ENCODE data around the gene LCOR.
"Not testable (repeated sequence)": the region's sequence is repeated elsewhere in the genome, so short reads cannot be mapped to it uniquely, and the experiment has no call there.

LCOR gene

GRCh38 chr10:96835899-96836298 is 3.8 kb downstream of the LCOR start:
- DNase-seq = no peak
- intact Hi-C loops (cut with DNase I) = no loop called here

- no peak for DNase-seq
- intact Hi-C loops (cut with DNase I) = no loop called here
These were observed 6.4 kb downstream of the LCOR start for GRCh38 chr10:96838529-96838928.

- intact Hi-C loops (cut with DNase I) = no loop called here
- DNase-seq = no peak
These were observed 8.9 kb downstream of the LCOR start for GRCh38 chr10:96840841-96841518.

GRCh38 chr10:96842896-96843723 is 11.0 kb downstream of the LCOR start:
- DNase-seq = no peak
- intact Hi-C loops (cut with DNase I) = no loop called here

DNA sequence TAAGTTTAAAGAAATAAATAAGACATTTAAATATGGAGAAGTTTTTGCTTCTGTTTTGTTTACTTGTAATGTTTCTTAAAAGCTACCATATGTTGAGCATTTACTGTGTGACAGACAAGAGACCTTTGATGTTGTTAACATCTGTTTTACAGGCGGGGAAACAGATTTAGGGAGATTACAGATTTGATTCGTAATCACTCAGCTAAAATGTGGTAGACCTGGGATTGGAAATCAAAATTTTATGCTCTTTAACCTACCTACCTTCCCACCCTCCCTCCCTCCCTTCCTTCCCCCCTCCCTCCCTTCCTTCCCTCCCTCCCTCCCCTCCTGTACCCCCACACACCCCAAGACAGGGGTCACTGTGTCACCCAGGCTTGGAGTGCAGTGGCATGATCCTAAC is 11.7 kb downstream of the LCOR start:
- DNase-seq = no peak
- intact Hi-C loops (cut with DNase I) = no loop called here

- no peak for DNase-seq
- intact Hi-C loops (cut with DNase I) = no loop called here
These were observed 14.3 kb downstream of the LCOR start for GRCh38 chr10:96846395-96846794.

DNA sequence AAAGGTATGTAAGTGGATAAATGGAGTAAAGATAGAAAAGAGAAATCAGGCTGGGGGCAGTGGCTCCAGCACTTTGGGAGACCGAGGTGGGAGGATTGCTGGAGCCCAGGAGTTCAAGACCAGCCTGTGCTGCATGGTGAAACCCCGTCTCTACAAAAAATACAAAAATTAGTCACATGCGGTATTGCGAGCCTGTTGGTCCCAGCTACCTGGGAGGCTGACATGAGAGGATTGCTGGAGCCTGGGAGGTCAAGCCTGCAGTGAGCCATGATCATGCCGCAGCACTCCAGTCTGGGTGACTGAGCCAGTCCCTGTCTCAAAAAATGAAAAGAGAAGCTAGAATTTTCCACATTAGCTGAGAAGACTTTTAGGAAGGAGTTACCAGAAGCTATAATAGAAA is 14.8 kb downstream of the LCOR start:
- intact Hi-C loops (cut with DNase I) = no loop called here
- no peak for DNase-seq

- intact Hi-C loops (cut with DNase I) = not testable (repeated sequence)
- DNase-seq = peak in 1 of 10 donors; percentile 44
These were observed 15.3 kb downstream of the LCOR start for GRCh38 chr10:96847356-96847755.

DNA sequence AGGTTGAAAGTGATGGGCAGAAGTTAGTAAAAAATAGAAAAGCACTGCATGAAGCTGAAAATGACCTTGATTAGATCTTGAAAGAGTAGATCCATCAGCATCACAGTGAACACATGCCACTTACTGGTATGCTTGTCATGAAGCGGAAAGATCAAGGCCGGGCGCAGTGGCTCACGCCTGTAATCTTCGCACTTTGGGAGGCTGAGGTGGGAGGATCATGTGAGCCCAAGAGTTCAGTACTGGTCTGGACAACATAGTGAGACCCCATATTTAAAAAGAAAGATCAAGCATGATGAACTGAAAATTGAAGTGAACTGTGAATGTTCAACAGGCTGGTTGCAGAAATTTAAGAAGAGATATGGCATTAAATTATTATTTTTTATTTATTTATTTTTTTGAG is 18.0 kb downstream of the LCOR start:
- intact Hi-C loops (cut with DNase I) = no loop called here
- DNase-seq = no peak

- DNase-seq = no peak
- intact Hi-C loops (cut with DNase I) = no loop called here
These were observed 18.7 kb downstream of the LCOR start for GRCh38 chr10:96850825-96851224.

GRCh38 chr10:96851281-96851680 is 19.2 kb downstream of the LCOR start:
- no peak for DNase-seq
- intact Hi-C loops (cut with DNase I) = no loop called here

GRCh38 chr10:96856317-96856716 is 24.2 kb downstream of the LCOR start:
- intact Hi-C loops (cut with DNase I) = no loop called here
- no peak for DNase-seq

DNA sequence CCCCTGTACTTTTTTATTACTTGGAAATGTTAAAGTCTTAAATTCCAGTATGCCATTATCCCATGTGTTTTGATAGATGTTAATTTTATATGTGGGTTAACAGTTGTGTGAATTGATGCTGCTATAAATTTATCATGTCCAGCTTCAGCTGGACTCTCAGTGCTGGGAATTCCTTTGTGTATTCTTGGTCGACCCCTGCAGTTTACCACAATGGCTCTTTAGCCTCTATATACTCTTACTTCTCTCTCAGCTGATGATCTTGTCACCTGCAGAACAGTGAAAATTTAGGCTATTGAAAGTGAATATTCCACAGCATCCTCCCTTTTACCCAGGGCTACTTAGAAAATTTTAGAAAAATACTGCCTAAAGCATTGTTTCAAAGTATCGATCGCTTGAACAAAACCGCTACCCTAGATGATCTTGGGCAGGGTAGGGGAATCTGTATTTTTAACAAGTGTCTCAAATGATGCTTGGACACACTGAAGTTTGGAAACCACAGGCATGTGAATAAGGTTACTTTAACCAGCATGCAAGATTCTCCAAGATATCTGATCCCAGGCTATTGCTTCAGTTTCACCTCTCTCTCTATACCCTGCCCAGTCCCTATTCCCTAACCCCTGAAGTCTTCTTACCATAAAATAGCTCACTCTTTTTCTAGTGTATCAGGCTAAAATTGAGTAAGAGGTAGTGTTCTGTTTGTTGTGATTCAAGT is 25.4 kb downstream of the LCOR start:
- intact Hi-C loops (cut with DNase I) = no loop called here
- no peak for DNase-seq

GRCh38 chr10:96858038-96858705 is 26.1 kb downstream of the LCOR start:
- DNase-seq = no peak
- intact Hi-C loops (cut with DNase I) = no loop called here

- intact Hi-C loops (cut with DNase I) = no loop called here
- no peak for DNase-seq
These were observed 26.6 kb downstream of the LCOR start for GRCh38 chr10:96858706-96859050.

DNA sequence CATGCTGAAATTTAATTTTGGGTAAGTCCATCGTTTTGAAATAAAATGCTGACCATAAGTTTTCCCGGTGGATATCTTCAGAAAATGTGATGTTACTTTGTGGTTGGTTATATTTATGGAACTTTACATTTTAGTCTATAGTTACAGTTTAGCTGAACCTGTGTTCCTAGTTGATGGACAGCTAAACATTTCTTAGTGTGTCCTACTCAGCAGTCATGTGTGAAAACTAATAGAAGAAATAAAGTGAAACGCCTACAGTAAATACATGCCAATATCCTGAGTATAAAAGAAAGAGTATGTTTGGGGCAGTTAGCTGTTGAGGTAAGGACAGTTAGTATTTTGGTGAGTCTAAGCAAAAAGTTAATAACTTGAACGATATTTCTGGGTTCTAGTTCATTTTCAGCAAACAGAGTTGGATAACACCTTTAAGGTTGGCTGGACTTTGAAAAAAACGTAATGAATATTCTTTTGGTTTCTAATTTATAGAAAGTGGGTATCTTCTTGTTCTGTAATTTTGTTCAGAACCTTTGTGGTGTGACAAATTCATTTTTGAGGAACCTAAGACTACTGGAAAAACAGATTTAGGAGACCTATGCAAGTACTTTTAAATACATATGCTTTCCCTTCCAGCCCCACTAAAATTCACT is 28.7 kb downstream of the LCOR start:
- no peak for DNase-seq
- intact Hi-C loops (cut with DNase I) = no loop called here

- intact Hi-C loops (cut with DNase I) = no loop called here
- DNase-seq = no peak
These were observed 31.9 kb downstream of the LCOR start for GRCh38 chr10:96863922-96864543.

DNA sequence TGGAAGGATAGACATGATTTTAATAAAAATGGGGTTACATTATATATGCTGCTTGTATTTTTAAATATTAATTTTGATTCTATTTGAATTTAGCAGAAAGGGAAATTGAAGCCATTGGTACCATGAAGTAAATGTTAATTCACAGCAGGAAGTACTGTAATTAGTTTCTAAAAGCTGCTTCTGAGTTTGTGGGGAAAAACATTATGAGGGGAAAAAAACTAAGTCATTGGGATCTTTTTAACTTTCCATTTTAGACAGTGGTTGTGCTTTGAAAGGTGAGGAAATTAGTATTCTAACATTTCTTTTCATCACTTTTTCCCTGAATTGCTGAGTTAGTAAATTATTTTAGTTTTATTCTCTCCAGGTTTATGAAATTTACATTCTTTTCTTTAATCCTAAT is 41.0 kb downstream of the LCOR start:
- intact Hi-C loops (cut with DNase I) = loop anchor here (2.0 kb wide), 1 partner anchor 40 kb away; the partner anchor contains the start of gene LCOR
- DNase-seq = no peak

- intact Hi-C loops (cut with DNase I) = loop anchor here (2.0 kb wide), 1 partner anchor 41 kb away; the partner anchor contains the start of gene LCOR
- peak in 1 of 10 donors; percentile 30 for DNase-seq
These were observed 41.8 kb downstream of the LCOR start for GRCh38 chr10:96873756-96874467.
